H1 (cell line): ENCODE data around the gene RHOH.

Experiments used
- EP300 ChIP-seq, 2 experiments: IDR thresholded peaks; 1 replicate in 1 of 2; 2 replicates in 1 of 2; pipeline ENCODE4 v1.6.1; 2011 to 2012; ENCODE audit warnings: low read depth in 2 of 2, low read length in 2 of 2, mild to moderate bottlenecking in 2 of 2, borderline replicate concordance in 1 of 2, inconsistent platforms in 1 of 2, moderate library complexity in 1 of 2
- POLR2A ChIP-seq, 2 experiments: IDR thresholded peaks; 1 replicate in 1 of 2; 2 replicates in 1 of 2; pipeline ENCODE4 v1.6.1; 2011; ENCODE audit warnings: low read depth in 2 of 2, low read length in 2 of 2, mild to moderate bottlenecking in 2 of 2; ENCODE audit errors: control extremely low read depth in 1 of 2
- SP2 ChIP-seq: IDR thresholded peaks from 2 replicates; pipeline ENCODE4 v1.6.1; 2012; ENCODE audit warnings: mild to moderate bottlenecking, low read length, inconsistent platforms
- TF ChIP-seq, protein P1 (sequence below), 3 experiments: IDR thresholded peaks; 1 replicate in 2 of 3; 2 replicates in 1 of 3; pipeline versions ENCODE4 v1.5.1 to v1.6.1; 2011; ENCODE audit warnings: low read length in 3 of 3, mild to moderate bottlenecking in 3 of 3, inconsistent platforms in 2 of 3, low read depth in 1 of 3, moderate library complexity in 1 of 3; ENCODE audit not compliant: insufficient read depth in 1 of 3; ENCODE audit errors: control extremely low read depth in 1 of 3

- TF ChIP-seq SP2 (no peak), POLR2A (IDR thresholded peaks at IDR 0.05; ENCODE audit: control extremely low read depth in 1 of 2, low read depth in 2 of 2, low read length in 2 of 2) (no peak), EP300 (IDR thresholded peaks at IDR 0.05; ENCODE audit: borderline replicate concordance in 1 of 2, low read depth in 2 of 2, low read length in 2 of 2) (no peak)
- TF ChIP-seq, protein P1, sequence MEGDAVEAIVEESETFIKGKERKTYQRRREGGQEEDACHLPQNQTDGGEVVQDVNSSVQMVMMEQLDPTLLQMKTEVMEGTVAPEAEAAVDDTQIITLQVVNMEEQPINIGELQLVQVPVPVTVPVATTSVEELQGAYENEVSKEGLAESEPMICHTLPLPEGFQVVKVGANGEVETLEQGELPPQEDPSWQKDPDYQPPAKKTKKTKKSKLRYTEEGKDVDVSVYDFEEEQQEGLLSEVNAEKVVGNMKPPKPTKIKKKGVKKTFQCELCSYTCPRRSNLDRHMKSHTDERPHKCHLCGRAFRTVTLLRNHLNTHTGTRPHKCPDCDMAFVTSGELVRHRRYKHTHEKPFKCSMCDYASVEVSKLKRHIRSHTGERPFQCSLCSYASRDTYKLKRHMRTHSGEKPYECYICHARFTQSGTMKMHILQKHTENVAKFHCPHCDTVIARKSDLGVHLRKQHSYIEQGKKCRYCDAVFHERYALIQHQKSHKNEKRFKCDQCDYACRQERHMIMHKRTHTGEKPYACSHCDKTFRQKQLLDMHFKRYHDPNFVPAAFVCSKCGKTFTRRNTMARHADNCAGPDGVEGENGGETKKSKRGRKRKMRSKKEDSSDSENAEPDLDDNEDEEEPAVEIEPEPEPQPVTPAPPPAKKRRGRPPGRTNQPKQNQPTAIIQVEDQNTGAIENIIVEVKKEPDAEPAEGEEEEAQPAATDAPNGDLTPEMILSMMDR (IDR thresholded peaks at IDR 0.05; ENCODE audit: control extremely low read depth in 1 of 3, insufficient read depth in 1 of 3, low read depth in 1 of 3, low read length in 3 of 3): no peak
These were observed 28.7 kb downstream of the RHOH start for GRCh38 chr4:40225497-40225896.
